CD4-positive, alpha-beta T cell treated with Interleukin-17A for 1 hour (primary cell): ENCODE results near the gene CHAC2.
"Not testable (repeated sequence)": the region's sequence is repeated elsewhere in the genome, so short reads cannot be mapped to it uniquely, and the experiment has no call there.

Experiments
- DNase-seq: peaks from one replicate; pipeline ENCODE4 v3.0.0-alpha.2; 2020

The CHAC2 gene

GRCh38 chr2:53767405-53768241 is at the start of gene CHAC2:
Gene CHAC2 (plus strand): TSS chr2:53767804. CDS start chr2:53767887, 83 bp downstream.
- DNase-seq: peak; percentile 87

- not testable (repeated sequence) for DNase-seq
These were observed 46.7 kb upstream of the CHAC2 start for GRCh38 chr2:53720944-53721343.

GRCh38 chr2:53724536-53724935 is 43.1 kb upstream of the CHAC2 start:
- no peak for DNase-seq

GRCh38 chr2:53725662-53726061 is 41.9 kb upstream of the CHAC2 start:
- DNase-seq: no peak

GRCh38 chr2:53727921-53728320 is 39.7 kb upstream of the CHAC2 start:
- no peak for DNase-seq

- DNase-seq: no peak
These were observed 38.4 kb upstream of the CHAC2 start for GRCh38 chr2:53729143-53729762.

GRCh38 chr2:53737091-53737490 is 30.5 kb upstream of the CHAC2 start:
- no peak for DNase-seq

GRCh38 chr2:53739032-53739431 is 28.6 kb upstream of the CHAC2 start:
- no peak for DNase-seq

GRCh38 chr2:53740170-53740569 is 27.4 kb upstream of the CHAC2 start:
- no peak for DNase-seq

GRCh38 chr2:53744395-53745065 is 23.1 kb upstream of the CHAC2 start:
- DNase-seq: no peak

GRCh38 chr2:53750041-53750768 is 17.4 kb upstream of the CHAC2 start:
- no peak for DNase-seq

GRCh38 chr2:53751728-53752127 is 15.9 kb upstream of the CHAC2 start:
- DNase-seq: no peak

GRCh38 chr2:53752385-53752784 is 15.2 kb upstream of the CHAC2 start:
- DNase-seq: no peak

- no peak for DNase-seq
These were observed 14.6 kb upstream of the CHAC2 start for GRCh38 chr2:53753041-53753440.

- no peak for DNase-seq
These were observed 12.5 kb upstream of the CHAC2 start for GRCh38 chr2:53755121-53755520.

GRCh38 chr2:53756644-53757043 is 11.0 kb upstream of the CHAC2 start:
- DNase-seq: no peak

GRCh38 chr2:53757206-53757605 is 10.4 kb upstream of the CHAC2 start:
- not testable (repeated sequence) for DNase-seq

GRCh38 chr2:53765767-53766166 is 1.8 kb upstream of the CHAC2 start:
- DNase-seq: no peak

- no peak for DNase-seq
These were observed 588 bp downstream of the CHAC2 start for GRCh38 chr2:53768242-53768542.

- no peak for DNase-seq
These were observed 1.8 kb downstream of the CHAC2 start for GRCh38 chr2:53769318-53769945.

GRCh38 chr2:53770264-53770663 is 2.7 kb downstream of the CHAC2 start:
- DNase-seq: no peak

- DNase-seq: no peak
These were observed 9.5 kb downstream of the CHAC2 start for GRCh38 chr2:53777134-53777533.
